ENCODE results near the gene ADI1.

ADI1 gene

GRCh38 chr2:3519255-3520205, at the start of gene ADI1:
Gene ADI1 (minus strand): TSS chr2:3519531. CDS start chr2:3519487, 44 bp downstream.
- DNase-seq, result peak; percentile 77 to 81

- DNase-seq, result no peak
Measured at GRCh38 chr2:3566806-3567205, 47.5 kb upstream of the ADI1 start.

GRCh38 chr2:3565117-3565516, 45.8 kb upstream of the ADI1 start:
- no peak for DNase-seq

GRCh38 chr2:3563521-3563976, 44.2 kb upstream of the ADI1 start:
- no peak for DNase-seq

- DNase-seq, result peak; percentile 98 to 99
Measured at GRCh38 chr2:3558205-3559014, 39.1 kb upstream of the ADI1 start, which contains the start of gene RNASEH1. Gene RNASEH1 (minus strand): TSS chr2:3558333. CDS start chr2:3558260, 73 bp downstream.

- DNase-seq, result no peak
Measured at GRCh38 chr2:3557639-3558204, 38.4 kb upstream of the ADI1 start.

- no peak for DNase-seq
Measured at GRCh38 chr2:3553946-3554345, 34.6 kb upstream of the ADI1 start.

GRCh38 chr2:3547915-3548314, 28.6 kb upstream of the ADI1 start:
- DNase-seq, result no peak

- peak in 1 of 2 experiments; percentile 15 for DNase-seq
Measured at GRCh38 chr2:3545788-3546478, 26.6 kb upstream of the ADI1 start.

- DNase-seq, result no peak
Measured at GRCh38 chr2:3543023-3543683, 23.8 kb upstream of the ADI1 start.

- DNase-seq, result no peak
Measured at GRCh38 chr2:3542107-3542506, 22.8 kb upstream of the ADI1 start.

GRCh38 chr2:3539836-3540235, 20.5 kb upstream of the ADI1 start:
- DNase-seq, result no peak

- no peak for DNase-seq
Measured at GRCh38 chr2:3536682-3537632, 17.6 kb upstream of the ADI1 start.

GRCh38 chr2:3535794-3536681, 16.7 kb upstream of the ADI1 start:
- DNase-seq, result no peak

- no peak for DNase-seq
Measured at GRCh38 chr2:3535467-3535793, 16.1 kb upstream of the ADI1 start.

- no peak for DNase-seq
Measured at GRCh38 chr2:3534251-3534814, 15.0 kb upstream of the ADI1 start.

GRCh38 chr2:3533836-3534235, 14.5 kb upstream of the ADI1 start:
- DNase-seq, result no peak

GRCh38 chr2:3532941-3533340, 13.6 kb upstream of the ADI1 start:
- DNase-seq, result no peak

GRCh38 chr2:3529316-3530025, 10.1 kb upstream of the ADI1 start:
- DNase-seq, result no peak

All from NCI-H2081 (cell line).